Mesangial cell (primary cell): ENCODE data around the gene DOCK11. TPM values are rescaled to one million over a fixed set of nuclear protein-coding genes. Genes with fewer than 3 reads are reported as not detected.

Experiments
- total RNA-seq: library from RNA; depleted of rRNA; stranded (reverse); fragments of >200 nt; gene quantifications from 2 replicates; pipeline ENCODE4 v1.2.3, GENCODE V29; 2015

The DOCK11 gene
- total RNA-seq = 4.4 and 12.5 TPM in 2 replicates

GRCh38 chrX:118495061-118495921, at the start of gene DOCK11:
Gene DOCK11, plus strand, starts transcription at chrX:118495815. Its CDS starts 157 bp downstream, at chrX:118495972.

GRCh38 chrX:118726887-118727685, 231.5 kb downstream of the DOCK11 start, which contains the start of gene IL13RA1:
Gene IL13RA1, plus strand, starts transcription at chrX:118727606. Its CDS starts 33 bp downstream, at chrX:118727639.

Other genes starting within 250 kb of the DOCK11 start
- 8.5 and 9.3 TPM in 2 replicates for gene WDR44, start 149.7 kb upstream of the DOCK11 start, total RNA-seq
- gene IL13RA1, start 231.8 kb downstream of the DOCK11 start, total RNA-seq = 18.7 and 43.9 TPM in 2 replicates